GM12878 (cell line): ENCODE data around the gene CARD10. TPM values are rescaled to one million over a fixed set of nuclear protein-coding genes. Genes with fewer than 3 reads are reported as not detected.

Experiments
- TBL1XR1 ChIP-seq: IDR thresholded peaks from 2 replicates; pipeline ENCODE4 v1.6.1; 2012; ENCODE audit warnings: low read depth, low read length, improper control_type of control experiment
- polyA plus RNA-seq, 11 experiments: library from polyadenylated mRNA; depleted of rRNA in 4 of 11; unstranded in 6 of 11; stranded (reverse) in 5 of 11; fragments of >200 nt; fragmentation: Nextera tagmentation in 4 of 11; fragmentation: Illumina TruSeq in 1 of 11; extraction: Ambion mirVana in 4 of 11; extraction: Trizol in 1 of 11; gene quantifications; 1 replicate in 1 of 11; 2 replicates in 10 of 11; pipeline versions ENCODE4 v1.2.1 to v1.2.3, GENCODE V29; 2011 to 2016; ENCODE audit warnings: inconsistent platforms in 2 of 11, missing spikeins in 2 of 11, low read depth in 1 of 11
- total RNA-seq, 4 experiments: library from RNA; depleted of rRNA in 3 of 4; stranded (reverse); fragments of >200 nt in 3 of 4; fragmentation: Illumina TruSeq in 1 of 4; extraction: Trizol in 1 of 4; gene quantifications; 2 replicates each; pipeline versions ENCODE4 v1.2.1 to v1.2.3, GENCODE V29; 2013 to 2021
- TF ChIP-seq, protein P1 (sequence below): fragments of 150-350 bp; IDR thresholded peaks from 2 replicates; pipeline ENCODE4 v1.6.1; 2016; ENCODE audit warnings: low read depth, low read length
- TF ChIP-seq, protein P2 (sequence below): fragments of 450-650 bp; IDR thresholded peaks from 2 replicates; pipeline ENCODE4 v1.6.1; 2017; ENCODE audit warnings: mild to moderate bottlenecking, moderate library complexity

CARD10 gene
- total and polyA plus RNA-seq, 10 of the 15 experiments (the other 5 are each of a cell fraction or from before 2014, with no cell fraction given), result 0.08 to 0.10 (median 0.10) TPM; not detected in 7

DNA sequence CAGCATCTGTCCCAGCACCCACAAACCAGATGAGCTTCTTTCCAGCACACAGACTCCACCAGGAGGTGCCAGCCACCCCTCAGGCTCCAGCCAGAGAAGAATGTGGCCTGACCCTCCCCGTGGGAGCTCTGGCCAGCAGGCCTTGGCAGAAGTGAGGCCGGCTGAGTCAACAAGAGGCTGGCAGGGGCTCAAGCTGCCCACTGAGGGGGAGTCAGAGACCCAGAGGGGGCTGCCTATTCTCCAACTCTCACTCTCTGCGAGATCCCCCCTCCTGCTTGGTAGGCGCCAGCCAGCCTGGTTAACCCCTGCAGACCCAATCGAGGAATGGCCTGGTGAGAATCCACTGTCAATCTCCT lies 30.5 kb upstream of the CARD10 start (continued):
- TF ChIP-seq, protein P1, sequence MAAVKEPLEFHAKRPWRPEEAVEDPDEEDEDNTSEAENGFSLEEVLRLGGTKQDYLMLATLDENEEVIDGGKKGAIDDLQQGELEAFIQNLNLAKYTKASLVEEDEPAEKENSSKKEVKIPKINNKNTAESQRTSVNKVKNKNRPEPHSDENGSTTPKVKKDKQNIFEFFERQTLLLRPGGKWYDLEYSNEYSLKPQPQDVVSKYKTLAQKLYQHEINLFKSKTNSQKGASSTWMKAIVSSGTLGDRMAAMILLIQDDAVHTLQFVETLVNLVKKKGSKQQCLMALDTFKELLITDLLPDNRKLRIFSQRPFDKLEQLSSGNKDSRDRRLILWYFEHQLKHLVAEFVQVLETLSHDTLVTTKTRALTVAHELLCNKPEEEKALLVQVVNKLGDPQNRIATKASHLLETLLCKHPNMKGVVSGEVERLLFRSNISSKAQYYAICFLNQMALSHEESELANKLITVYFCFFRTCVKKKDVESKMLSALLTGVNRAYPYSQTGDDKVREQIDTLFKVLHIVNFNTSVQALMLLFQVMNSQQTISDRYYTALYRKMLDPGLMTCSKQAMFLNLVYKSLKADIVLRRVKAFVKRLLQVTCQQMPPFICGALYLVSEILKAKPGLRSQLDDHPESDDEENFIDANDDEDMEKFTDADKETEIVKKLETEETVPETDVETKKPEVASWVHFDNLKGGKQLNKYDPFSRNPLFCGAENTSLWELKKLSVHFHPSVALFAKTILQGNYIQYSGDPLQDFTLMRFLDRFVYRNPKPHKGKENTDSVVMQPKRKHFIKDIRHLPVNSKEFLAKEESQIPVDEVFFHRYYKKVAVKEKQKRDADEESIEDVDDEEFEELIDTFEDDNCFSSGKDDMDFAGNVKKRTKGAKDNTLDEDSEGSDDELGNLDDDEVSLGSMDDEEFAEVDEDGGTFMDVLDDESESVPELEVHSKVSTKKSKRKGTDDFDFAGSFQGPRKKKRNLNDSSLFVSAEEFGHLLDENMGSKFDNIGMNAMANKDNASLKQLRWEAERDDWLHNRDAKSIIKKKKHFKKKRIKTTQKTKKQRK, result no peak
- no peak for TF ChIP-seq TBL1XR1
- TF ChIP-seq, protein P2, sequence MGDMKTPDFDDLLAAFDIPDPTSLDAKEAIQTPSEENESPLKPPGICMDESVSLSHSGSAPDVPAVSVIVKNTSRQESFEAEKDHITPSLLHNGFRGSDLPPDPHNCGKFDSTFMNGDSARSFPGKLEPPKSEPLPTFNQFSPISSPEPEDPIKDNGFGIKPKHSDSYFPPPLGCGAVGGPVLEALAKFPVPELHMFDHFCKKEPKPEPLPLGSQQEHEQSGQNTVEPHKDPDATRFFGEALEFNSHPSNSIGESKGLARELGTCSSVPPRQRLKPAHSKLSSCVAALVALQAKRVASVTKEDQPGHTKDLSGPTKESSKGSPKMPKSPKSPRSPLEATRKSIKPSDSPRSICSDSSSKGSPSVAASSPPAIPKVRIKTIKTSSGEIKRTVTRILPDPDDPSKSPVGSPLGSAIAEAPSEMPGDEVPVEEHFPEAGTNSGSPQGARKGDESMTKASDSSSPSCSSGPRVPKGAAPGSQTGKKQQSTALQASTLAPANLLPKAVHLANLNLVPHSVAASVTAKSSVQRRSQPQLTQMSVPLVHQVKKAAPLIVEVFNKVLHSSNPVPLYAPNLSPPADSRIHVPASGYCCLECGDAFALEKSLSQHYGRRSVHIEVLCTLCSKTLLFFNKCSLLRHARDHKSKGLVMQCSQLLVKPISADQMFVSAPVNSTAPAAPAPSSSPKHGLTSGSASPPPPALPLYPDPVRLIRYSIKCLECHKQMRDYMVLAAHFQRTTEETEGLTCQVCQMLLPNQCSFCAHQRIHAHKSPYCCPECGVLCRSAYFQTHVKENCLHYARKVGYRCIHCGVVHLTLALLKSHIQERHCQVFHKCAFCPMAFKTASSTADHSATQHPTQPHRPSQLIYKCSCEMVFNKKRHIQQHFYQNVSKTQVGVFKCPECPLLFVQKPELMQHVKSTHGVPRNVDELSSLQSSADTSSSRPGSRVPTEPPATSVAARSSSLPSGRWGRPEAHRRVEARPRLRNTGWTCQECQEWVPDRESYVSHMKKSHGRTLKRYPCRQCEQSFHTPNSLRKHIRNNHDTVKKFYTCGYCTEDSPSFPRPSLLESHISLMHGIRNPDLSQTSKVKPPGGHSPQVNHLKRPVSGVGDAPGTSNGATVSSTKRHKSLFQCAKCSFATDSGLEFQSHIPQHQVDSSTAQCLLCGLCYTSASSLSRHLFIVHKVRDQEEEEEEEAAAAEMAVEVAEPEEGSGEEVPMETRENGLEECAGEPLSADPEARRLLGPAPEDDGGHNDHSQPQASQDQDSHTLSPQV, result no peak
